ENCODE data around the gene IYD. TPM values are rescaled to one million over a fixed set of nuclear protein-coding genes. Genes with fewer than 3 reads are reported as not detected.

IYD gene
- polyA plus RNA-seq, 1 of the 3 experiments (the other 2 are of a cell fraction), result not detected

DNA sequence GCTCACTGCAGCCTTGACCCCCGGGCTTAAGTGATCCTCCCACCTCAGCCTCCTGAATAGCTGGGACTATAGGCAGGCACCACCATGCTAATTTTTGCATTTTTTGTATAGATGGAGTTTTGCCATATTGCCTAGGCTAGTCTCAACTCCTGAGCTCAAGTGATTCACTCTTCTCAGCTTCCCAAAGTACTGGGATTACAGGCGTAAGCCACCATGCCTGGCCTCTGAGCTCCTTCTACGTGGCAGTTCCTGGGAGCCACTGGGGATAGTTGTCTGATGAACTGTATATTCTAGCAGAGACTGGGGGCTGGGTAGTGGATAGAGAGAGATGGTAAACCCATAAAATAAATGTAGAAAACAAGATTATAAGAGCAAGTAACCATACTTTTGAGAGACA is 26.1 kb downstream of the IYD start:
- Histone ChIP-seq H3K36me3 (replicated peaks in 1 of 2; ENCODE audit: control insufficient read depth in 1 of 2, insufficient read depth in 2 of 2, low read length in 1 of 2) (no peaks in the 10 kb centered on the region), H4K20me1 (ENCODE audit: insufficient read depth) (no peaks in the 10 kb centered on the region), H3K4me2 (no peak overlapping the region), H3K27ac (ENCODE audit: low read depth in 2 of 2, low read length in 1 of 2) (no peak overlapping the region), H3K27me3 (ENCODE audit: insufficient read depth) (peaks cover 24% of the 10 kb centered on the region; the same call in 1 of the 2 replicates), H3F3A (replicated peaks; ENCODE audit: insufficient read depth) (no peaks in the 10 kb centered on the region), H3K9me3 (no peaks in the 10 kb centered on the region), H3K4me3 (ENCODE audit: low read depth in 2 of 2, low read length in 1 of 2) (no peak overlapping the region), H3K9me2 (no peaks in the 10 kb centered on the region), H3K9ac (no peak overlapping the region), H2AFZ (ENCODE audit: low read depth) (no peak overlapping the region), H3K4me1 (ENCODE audit: control insufficient read depth in 1 of 2, insufficient read depth in 2 of 2, low read depth in 1 of 2, low read length in 1 of 2) (no peaks in the 10 kb centered on the region), H3K79me2 (ENCODE audit: insufficient read depth) (no peaks in the 10 kb centered on the region)
- no peak for DNase-seq
- TF ChIP-seq, protein P1, sequence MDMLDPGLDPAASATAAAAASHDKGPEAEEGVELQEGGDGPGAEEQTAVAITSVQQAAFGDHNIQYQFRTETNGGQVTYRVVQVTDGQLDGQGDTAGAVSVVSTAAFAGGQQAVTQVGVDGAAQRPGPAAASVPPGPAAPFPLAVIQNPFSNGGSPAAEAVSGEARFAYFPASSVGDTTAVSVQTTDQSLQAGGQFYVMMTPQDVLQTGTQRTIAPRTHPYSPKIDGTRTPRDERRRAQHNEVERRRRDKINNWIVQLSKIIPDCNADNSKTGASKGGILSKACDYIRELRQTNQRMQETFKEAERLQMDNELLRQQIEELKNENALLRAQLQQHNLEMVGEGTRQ (IDR thresholded peaks at IDR 0.05; ENCODE audit: borderline replicate concordance, low read depth, low read length), result no peak
- TF ChIP-seq FOXM1 (IDR thresholded peaks at IDR 0.05; ENCODE audit: low read depth), result no peak
- no peak for TF ChIP-seq RXRA (IDR thresholded peaks at IDR 0.05; ENCODE audit: borderline replicate concordance, low read depth)
- TF ChIP-seq, protein P2, sequence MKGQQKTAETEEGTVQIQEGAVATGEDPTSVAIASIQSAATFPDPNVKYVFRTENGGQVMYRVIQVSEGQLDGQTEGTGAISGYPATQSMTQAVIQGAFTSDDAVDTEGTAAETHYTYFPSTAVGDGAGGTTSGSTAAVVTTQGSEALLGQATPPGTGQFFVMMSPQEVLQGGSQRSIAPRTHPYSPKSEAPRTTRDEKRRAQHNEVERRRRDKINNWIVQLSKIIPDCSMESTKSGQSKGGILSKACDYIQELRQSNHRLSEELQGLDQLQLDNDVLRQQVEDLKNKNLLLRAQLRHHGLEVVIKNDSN (IDR thresholded peaks at IDR 0.05; ENCODE audit: borderline replicate concordance, low read depth), result no peak
- TF ChIP-seq, protein P3, sequence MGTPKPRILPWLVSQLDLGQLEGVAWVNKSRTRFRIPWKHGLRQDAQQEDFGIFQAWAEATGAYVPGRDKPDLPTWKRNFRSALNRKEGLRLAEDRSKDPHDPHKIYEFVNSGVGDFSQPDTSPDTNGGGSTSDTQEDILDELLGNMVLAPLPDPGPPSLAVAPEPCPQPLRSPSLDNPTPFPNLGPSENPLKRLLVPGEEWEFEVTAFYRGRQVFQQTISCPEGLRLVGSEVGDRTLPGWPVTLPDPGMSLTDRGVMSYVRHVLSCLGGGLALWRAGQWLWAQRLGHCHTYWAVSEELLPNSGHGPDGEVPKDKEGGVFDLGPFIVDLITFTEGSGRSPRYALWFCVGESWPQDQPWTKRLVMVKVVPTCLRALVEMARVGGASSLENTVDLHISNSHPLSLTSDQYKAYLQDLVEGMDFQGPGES (IDR thresholded peaks at IDR 0.05; ENCODE audit: low read depth, low read length), result no peak
- TF ChIP-seq RFX5 (IDR thresholded peaks at IDR 0.05; ENCODE audit: low read length), result no peak
- TF ChIP-seq TAF1 (IDR thresholded peaks at IDR 0.05; ENCODE audit: borderline replicate concordance, low read depth, low read length), result no peak
- TF ChIP-seq, protein P4, sequence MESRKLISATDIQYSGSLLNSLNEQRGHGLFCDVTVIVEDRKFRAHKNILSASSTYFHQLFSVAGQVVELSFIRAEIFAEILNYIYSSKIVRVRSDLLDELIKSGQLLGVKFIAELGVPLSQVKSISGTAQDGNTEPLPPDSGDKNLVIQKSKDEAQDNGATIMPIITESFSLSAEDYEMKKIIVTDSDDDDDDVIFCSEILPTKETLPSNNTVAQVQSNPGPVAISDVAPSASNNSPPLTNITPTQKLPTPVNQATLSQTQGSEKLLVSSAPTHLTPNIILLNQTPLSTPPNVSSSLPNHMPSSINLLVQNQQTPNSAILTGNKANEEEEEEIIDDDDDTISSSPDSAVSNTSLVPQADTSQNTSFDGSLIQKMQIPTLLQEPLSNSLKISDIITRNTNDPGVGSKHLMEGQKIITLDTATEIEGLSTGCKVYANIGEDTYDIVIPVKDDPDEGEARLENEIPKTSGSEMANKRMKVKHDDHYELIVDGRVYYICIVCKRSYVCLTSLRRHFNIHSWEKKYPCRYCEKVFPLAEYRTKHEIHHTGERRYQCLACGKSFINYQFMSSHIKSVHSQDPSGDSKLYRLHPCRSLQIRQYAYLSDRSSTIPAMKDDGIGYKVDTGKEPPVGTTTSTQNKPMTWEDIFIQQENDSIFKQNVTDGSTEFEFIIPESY (IDR thresholded peaks at IDR 0.05; ENCODE audit: borderline replicate concordance, low read depth), result no peak
- TF ChIP-seq, protein P5, sequence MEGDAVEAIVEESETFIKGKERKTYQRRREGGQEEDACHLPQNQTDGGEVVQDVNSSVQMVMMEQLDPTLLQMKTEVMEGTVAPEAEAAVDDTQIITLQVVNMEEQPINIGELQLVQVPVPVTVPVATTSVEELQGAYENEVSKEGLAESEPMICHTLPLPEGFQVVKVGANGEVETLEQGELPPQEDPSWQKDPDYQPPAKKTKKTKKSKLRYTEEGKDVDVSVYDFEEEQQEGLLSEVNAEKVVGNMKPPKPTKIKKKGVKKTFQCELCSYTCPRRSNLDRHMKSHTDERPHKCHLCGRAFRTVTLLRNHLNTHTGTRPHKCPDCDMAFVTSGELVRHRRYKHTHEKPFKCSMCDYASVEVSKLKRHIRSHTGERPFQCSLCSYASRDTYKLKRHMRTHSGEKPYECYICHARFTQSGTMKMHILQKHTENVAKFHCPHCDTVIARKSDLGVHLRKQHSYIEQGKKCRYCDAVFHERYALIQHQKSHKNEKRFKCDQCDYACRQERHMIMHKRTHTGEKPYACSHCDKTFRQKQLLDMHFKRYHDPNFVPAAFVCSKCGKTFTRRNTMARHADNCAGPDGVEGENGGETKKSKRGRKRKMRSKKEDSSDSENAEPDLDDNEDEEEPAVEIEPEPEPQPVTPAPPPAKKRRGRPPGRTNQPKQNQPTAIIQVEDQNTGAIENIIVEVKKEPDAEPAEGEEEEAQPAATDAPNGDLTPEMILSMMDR (IDR thresholded peaks at IDR 0.05), result no peak
- TF ChIP-seq YY1 (IDR thresholded peaks at IDR 0.05; ENCODE audit: low read depth), result no peak
- no peak for TF ChIP-seq FOSL2 (IDR thresholded peaks at IDR 0.05; ENCODE audit: borderline replicate concordance, low read depth)
- TF ChIP-seq TCF12 (IDR thresholded peaks at IDR 0.05), result no peak
- ChIA-PET POLR2A (no interaction called here), CTCF (interaction anchor here (0.6 to 2.4 kb wide), 21 partner anchors 8 to 424 kb away, joined by 3 to 14 read pairs (median 3); no protein-coding TSS in a partner anchor)
- WGBS (ENCODE audit: low lambda C conversion rate), result 7% methylated on average over 3 of the region's 3 CpGs
